GM04504 (cell line): ENCODE results near the gene RHOT1.
"Not testable (repeated sequence)": the region's sequence is repeated elsewhere in the genome, so short reads cannot be mapped to it uniquely, and the experiment has no call there.

Experiments used
- DNase-seq: peaks from one replicate; pipeline ENCODE4 v3.0.0-alpha.2; 2012; ENCODE audit warnings: low read depth

The RHOT1 gene

DNA sequence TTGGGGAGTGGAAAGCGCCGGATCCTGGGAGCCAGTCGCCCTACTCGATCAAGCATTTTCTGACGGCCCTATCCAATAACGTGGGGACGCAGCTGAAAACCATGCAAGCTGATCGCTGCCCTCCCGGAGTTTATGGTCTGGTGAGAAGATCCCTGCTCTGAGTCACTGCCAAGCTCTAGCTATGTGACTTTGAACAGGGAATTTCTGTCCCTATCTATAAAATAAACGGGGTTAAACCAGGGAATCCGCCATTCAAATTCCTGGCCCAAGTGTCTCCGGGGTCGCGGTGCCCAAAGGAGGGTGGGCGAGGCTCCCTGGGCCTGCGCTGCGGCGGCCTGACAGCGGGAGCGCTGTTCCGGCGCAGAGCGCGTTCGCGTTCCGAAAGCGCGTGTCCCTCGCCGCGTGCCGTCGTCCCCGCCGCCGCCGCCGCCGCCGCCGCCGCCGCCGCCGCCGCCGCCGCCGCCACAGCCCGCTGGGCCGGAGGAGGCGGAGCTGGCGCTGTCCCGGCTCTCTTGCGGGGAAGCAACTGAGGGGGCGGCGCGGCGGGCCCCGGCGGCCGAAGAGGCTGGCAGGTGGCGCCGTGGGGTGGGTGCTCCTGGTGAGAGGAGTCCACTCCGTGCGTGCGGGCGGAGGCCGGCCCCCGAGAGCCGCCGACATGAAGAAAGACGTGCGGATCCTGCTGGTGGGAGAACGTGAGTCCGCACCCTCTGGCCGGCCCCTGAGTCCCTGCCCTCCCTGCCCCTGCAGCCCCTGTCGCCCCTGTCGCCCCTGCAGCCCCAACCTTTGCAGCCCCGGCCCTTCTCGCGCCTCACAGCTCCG, at the start of gene RHOT1:
Gene RHOT1 (plus strand): TSS at position 465 of the 819 bp plus-strand sequence. CDS start 191 bp downstream, at position 656.
- DNase-seq, result peak; percentile 73

- DNase-seq, result no peak
These were observed 42.6 kb upstream of the RHOT1 start for GRCh38 chr17:32099686-32100085.

DNA sequence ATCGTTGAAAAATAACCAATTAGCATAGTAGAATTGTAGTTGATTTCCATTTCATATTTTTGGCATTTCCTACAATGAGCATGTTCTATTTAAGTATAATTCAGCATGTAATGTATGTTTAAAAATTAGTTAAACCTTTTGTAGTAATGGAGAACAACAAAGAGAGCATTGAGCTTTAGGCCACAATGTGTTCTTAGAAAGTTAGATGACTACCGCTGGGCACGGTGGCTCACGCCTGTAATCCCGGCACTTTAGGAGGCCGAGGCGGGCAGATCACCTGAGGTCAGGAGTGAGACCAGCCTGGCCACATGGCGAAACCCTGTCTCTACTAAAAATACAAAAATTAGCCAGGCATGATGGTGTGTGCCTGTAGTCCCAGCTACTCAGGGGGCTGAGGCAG, 42.0 kb upstream of the RHOT1 start:
- not testable (repeated sequence) for DNase-seq

- no peak for DNase-seq
These were observed 41.2 kb upstream of the RHOT1 start for GRCh38 chr17:32100971-32101631.

DNA sequence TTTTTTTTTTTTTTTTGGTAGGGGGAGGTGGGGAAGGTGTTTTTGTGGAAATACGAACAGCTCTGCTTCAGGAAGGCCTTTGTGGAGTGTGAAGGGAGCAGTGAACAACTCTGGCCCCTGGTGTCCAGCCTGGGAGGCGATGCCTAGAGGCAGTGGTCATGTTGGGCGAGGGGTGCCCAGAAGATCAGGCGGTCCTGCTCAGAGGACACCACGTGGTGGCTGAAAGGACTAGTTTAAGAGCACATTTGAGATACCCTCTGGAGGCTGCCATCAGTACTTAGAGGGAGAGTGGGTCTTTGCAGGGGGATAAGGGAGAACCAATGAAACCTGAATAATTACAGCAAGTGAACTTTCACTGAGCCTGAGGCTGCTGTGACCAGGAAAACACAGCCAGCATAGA, 40.1 kb upstream of the RHOT1 start:
- no peak for DNase-seq

DNA sequence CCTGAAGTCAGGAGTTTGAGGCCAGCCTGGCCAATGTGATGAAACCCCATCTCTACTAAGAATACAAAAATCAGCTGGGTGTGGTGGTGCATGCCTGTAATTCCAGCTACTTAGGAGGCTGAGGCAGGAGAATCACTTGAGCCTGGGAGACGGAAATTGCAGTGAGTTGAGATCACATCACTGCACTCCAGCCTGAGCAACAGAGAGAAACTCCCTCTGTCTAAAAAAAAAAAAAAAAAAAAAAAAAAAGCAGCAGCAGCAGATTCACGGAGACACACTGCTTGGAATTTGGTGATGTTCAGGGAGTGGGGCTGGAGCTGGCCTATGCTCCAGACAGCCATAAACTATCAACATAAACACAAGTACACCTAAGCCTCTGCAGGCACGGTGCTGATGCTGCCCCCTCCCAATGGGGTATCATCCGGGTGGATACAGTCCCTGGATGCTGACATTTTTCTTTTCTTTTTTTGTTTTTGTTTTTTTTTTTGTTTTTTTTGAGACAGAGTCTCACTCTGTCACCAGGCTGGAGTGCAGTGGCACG, 39.6 kb upstream of the RHOT1 start:
- DNase-seq, result peak; percentile 35

DNA sequence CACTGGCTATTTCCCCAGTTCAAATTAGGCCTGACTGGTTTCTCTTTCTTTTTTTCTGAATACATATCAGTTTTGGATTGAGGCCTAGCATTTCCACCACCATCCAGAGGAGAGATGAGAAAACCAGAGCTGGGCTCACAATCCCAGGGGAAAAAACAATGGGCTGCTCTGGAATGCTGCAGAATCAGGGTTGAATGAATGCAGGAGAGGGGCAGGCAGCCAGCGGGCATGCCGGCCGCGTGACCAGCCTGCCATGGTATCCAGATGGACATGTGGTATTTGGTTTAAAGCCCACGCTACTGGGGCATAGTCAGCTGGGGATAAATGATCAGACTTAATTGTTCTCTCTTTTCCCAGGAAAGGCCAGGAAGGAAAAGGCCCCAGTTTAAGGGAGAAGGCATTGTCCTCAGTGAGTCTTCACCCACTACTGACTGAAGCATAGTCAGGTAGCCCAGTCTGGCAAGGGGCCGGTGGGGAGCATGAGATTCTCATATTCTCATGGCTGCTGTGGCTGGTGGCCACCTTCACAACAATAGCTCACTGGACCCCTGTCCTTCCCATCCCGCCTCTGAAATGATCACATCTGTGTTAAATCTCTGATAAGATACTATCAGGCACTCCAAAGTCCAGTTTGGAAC, 38.7 kb upstream of the RHOT1 start:
- peak; percentile 70 for DNase-seq

DNA sequence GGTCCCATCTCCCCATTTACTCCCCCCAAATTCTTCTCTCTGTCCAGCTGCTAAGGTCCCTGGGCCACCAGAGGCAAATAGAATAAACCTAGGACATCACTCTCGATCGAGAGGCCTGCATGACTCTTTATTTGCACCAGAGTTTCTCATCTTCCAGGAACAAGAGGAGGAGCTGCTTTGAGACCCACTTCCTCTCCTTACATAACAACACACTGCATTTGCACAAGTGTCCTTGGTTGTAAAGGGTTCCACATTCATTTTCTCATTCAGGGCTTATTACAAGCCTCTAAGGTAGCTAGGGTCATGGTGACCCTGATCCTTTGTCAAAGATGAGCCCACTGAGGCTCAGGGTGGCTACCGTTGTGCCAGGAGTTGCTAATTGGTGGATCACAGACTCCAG, 38.1 kb upstream of the RHOT1 start:
- DNase-seq, result no peak

- DNase-seq, result not testable (repeated sequence)
These were observed 35.8 kb upstream of the RHOT1 start for GRCh38 chr17:32106471-32106981.

DNA sequence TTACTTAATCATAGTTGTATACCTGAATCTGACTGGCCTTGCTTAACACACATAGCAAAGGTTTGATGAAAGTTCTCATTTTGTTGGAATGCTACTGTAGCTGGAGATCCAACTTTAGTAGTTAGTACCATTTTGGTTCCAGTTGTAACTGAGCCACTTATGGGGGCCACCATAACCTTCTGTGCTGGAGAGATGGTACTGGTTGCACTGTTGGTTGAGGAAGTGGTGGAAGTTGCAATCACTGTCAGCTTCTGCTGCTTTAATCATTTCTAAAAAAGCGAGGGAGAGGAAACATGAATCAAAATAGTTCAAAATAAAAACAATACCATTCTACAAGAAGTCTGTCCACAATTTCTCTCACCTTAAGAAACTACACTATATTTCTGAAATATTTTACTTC, 35.1 kb upstream of the RHOT1 start:
- not testable (repeated sequence) for DNase-seq

- no peak for DNase-seq
These were observed 31.7 kb upstream of the RHOT1 start for GRCh38 chr17:32110596-32110995.

DNA sequence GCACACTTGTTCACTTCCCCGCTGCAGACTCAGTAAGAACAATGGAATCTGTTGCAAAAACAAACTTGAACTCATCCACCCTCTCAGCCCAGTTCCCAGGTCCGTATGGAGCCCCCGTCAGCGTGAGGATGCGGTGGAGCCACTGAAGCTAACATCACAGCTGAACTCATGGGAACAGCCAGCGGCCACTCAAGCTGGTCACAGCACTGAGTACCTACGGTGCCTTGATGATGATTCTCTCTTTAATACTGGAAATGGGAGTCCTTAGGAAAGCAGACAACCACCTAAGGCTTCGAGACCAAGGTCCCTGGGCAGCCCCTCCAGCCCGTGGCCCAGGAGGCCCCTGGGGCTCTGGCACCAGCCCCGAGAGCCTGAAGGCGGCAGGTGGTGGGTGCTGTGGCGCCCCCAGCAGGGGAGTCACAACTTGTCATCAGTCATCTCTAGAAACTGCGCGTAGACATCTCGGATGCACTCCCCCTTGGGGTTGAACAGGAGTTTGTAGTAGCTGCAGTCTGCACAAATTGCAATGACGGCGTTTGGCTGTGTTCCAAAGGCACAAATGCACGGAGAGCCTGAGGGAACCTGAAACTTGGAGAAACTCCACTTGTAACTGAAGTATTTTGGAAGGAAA, 31.0 kb upstream of the RHOT1 start:
- peak; percentile 17 for DNase-seq

GRCh38 chr17:32112416-32112815, 29.9 kb upstream of the RHOT1 start:
- DNase-seq, result no peak

DNA sequence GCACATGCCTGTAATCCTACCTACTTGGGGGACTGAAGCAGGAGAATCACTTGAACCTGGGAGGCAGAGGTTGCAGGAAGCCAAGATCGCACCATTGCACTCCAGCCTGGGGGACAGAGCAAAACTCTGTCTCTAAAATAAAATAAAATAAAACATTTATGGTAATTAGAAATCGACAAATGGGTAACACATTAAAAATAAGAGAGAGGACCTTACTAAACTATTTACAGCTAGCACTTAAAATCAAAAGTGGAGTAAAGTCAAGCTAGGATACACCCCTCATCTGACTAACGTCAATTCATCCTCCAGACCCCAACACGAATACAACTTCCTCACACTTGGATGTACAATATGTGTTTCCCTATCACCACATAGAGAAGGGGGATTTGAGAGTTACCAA, 27.8 kb upstream of the RHOT1 start:
- no peak for DNase-seq

GRCh38 chr17:32115546-32115945, 26.8 kb upstream of the RHOT1 start:
- DNase-seq, result not testable (repeated sequence)

DNA sequence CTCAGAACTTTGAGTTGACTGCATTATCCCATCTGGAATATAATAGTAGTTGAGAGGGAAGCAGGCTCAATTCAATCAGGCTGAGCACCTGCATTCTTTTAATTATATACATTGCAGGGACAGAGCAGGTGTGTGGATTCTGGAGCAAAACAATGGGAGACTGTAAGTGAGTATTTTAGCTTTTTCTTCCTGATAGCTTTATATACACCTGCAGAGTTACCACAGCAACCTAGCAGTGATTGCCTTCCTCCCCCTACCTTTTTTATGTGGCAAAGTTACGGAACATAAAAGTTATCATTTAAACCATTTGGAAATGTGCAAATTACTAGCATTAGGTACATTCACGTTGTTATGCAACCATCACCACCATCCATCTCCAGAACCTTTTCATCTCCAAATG, 25.4 kb upstream of the RHOT1 start:
- DNase-seq, result no peak

- no peak for DNase-seq
These were observed 24.9 kb upstream of the RHOT1 start for GRCh38 chr17:32117399-32117798.

DNA sequence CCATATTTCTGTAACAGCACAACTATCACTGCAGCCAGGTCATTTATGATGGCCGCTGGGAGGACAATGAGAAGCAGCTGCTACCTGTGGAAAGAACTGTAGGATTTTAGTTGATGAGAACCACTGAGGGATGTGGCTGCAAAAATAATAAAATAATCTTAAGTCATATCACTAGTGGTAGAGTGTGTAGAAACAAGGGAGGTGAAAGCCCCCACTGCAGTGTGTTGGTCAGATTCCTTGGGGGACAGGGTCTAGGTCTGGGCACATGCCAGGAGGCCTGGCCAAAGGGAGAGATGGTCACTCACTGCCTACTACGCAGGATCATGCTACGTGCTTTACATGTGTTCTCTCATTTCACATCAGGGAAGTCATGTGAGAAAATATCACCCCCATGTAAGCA, 24.2 kb upstream of the RHOT1 start:
- not testable (repeated sequence) for DNase-seq

DNA sequence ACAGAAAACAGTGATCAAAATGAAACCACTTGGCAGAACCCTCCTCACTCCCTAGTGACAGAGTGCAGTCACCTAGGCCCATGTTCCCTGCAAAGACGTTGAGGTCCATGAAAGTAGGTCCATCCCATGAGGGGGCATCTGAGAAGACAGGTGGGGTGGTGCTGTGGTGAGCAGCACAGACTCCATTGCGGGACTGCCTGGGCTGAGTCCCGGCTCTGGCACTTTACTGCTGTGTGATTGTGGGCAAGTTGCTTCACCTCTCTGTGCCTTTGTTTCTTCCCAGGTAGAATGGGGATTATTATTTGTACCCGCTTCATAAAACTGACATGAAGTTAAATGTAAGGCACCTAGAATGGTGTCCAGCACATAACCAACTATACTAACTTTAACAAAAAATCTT, 23.5 kb upstream of the RHOT1 start:
- DNase-seq, result no peak

DNA sequence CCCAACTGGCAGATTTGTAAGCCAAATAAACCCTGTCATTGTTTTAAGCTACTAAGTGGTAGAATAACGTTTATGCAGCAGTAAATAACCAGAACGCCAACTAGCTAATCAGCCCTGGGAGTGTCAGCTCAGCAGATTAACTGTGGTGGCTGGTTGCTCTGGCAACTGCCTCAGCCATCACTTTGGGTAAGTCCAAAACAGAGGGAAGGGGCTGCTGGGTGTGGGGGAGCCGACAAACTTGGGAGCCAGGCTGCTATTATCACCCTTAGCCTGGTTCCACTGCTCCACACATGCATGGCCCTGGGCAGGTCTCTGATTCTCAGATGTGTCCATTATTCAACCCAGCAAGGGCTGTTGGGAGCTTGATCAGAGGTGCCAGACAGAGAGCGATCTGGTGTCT, 22.2 kb upstream of the RHOT1 start:
- no peak for DNase-seq

DNA sequence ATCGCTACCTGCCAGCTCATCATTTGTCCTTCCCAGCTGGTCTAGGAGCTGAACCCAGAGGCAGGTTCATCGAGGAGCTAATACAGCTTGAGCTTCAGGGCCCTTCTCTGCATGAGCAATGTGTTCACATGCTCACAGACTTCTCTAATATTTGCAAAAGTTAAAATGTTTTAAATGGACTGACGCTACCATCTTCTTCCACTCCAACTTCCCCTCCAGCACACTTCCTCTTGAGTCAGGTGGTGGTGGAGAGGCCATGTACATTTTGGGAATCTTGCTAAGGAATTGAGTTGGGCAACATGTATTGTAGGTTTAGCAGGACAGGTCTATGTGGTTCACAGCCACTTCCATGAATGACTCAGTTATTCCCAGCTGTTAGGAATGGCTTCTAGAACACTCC, 21.6 kb upstream of the RHOT1 start:
- no peak for DNase-seq

DNA sequence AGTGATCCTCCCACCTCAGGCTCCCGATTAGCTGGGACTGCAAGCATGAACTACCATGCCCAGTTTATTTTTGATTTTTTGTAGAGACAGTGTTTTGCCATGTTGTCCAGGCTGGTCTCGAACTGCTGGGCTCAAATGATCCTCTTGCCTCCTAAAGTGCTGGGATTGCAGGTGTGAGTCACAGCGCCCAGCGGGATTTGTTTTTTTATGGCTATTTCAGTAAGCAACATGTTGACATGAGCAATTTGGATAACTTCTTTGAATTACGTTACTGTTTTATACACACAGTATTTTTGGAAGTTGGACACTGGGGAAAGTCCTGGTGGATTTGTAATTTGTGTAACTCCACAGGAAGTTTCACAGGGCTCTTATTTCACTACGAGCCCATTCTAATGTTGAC, 18.5 kb upstream of the RHOT1 start:
- DNase-seq, result no peak
